Esophagus squamous epithelium (tissue), 4 donors: ENCODE data around the gene BLMH.

Source experiments
- CTCF ChIP-seq, 6 experiments: fragments of 450-650 bp in 4 of 6; fragments of 200-600 bp in 2 of 6; sonication (generic) in 2 of 6; IDR thresholded peaks; one replicate each; pipeline ENCODE4 v1.5.1; 2016 to 2019; ENCODE audit warnings: antibody characterized with exemption in 6 of 6, mild to moderate bottlenecking in 4 of 6, moderate library complexity in 4 of 6
- POLR2A ChIP-seq, 4 donors: fragments of 450-650 bp; IDR thresholded peaks; one replicate each; pipeline ENCODE4 v1.6.1; 2017; ENCODE audit warnings: antibody characterized with exemption in 4 of 4, mild to moderate bottlenecking in 4 of 4, moderate library complexity in 3 of 4

DNA sequence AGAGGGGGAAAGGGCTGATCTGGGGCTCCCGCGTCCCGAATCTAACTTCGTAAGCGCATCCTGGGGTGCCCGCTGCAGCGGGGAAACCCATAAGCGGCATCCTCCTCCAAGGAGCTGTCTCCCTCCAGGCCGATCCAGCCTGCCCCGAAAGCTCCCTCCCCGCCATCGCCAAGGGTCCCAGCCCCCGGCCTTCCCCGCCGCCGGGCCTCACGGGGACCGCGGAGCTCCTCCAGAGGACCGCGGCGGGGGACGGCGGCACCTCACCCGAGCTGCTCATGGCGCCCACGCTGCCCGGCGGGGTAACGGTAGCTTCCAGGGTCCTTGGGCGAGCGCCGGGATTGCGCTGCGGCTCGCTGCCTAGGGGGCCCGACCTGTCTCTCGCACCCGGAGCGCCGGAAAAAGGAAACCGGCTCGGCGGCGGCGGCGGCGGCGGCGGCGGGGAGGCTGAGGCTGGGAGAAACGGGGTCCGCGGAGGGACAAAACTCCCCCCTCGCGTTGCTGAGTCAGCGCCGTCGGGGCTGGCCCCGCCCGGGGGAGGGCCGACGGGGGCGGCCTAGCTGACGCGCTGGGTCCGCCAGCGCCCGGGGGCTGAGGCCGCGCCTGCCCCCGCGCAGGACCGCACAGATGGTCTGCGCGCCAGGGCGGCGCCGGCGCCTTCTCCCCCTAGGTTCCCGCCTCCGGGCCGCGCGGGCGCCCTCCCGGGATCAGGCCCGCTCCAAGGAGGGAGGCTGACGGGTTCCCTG is at the start of gene BLMH:
- TF ChIP-seq POLR2A (IDR thresholded peaks at IDR 0.05) (peak in 2 of 4 donors; percentile 71 to 75), CTCF (IDR thresholded peaks at IDR 0.05) (no peak)
